ENCODE data around the gene EYA2. TPM values are rescaled to one million over a fixed set of nuclear protein-coding genes. Genes with fewer than 3 reads are reported as not detected.
A peak's percentile ranks its signal among the peaks of the same experiment; 100 is the strongest.

EYA2 gene
- total RNA-seq, 1 donor from 2014 or later: 9.0 TPM

DNA sequence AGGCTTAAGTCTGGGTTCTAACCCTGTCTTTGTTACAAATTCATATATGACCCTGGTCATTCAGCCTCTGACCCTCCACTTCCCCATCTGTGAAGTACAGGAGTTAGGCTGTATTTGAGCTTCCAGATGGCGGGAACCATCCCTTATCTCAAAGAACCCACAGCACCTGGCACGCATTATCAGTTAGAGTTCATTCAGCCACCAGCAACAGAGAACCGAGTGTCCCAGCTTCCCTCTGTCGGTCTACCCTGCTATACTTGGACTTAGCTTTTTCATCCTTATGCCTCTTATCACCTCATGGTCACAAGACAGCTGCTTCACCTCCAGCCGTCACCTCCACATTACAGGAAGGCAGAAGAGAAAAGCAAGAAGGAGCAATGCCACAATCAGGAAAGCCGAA is 147.8 kb downstream of the EYA2 start:
- H3K27me3 Mint-ChIP-seq (ENCODE audit: low read depth): no peaks in the 10 kb centered on the region
- H3K9me3 Mint-ChIP-seq: peaks cover 29% of the 10 kb centered on the region
- H3K27ac Mint-ChIP-seq: peak overlapping the region; percentile 57
- H3K36me3 Mint-ChIP-seq: peaks cover 12% of the 10 kb centered on the region
- TF ChIP-seq, protein P1, sequence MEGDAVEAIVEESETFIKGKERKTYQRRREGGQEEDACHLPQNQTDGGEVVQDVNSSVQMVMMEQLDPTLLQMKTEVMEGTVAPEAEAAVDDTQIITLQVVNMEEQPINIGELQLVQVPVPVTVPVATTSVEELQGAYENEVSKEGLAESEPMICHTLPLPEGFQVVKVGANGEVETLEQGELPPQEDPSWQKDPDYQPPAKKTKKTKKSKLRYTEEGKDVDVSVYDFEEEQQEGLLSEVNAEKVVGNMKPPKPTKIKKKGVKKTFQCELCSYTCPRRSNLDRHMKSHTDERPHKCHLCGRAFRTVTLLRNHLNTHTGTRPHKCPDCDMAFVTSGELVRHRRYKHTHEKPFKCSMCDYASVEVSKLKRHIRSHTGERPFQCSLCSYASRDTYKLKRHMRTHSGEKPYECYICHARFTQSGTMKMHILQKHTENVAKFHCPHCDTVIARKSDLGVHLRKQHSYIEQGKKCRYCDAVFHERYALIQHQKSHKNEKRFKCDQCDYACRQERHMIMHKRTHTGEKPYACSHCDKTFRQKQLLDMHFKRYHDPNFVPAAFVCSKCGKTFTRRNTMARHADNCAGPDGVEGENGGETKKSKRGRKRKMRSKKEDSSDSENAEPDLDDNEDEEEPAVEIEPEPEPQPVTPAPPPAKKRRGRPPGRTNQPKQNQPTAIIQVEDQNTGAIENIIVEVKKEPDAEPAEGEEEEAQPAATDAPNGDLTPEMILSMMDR (IDR thresholded peaks at IDR 0.05; ENCODE audit: unreplicated experiment): no peak
- peaks cover 31% of the 10 kb centered on the region for H3K4me1 Mint-ChIP-seq
- H3K4me3 Mint-ChIP-seq: no peak overlapping the region
- DNase-seq (ENCODE audit: low spot score in 2 of 2, unreplicated experiment in 2 of 2): no peak

DNA sequence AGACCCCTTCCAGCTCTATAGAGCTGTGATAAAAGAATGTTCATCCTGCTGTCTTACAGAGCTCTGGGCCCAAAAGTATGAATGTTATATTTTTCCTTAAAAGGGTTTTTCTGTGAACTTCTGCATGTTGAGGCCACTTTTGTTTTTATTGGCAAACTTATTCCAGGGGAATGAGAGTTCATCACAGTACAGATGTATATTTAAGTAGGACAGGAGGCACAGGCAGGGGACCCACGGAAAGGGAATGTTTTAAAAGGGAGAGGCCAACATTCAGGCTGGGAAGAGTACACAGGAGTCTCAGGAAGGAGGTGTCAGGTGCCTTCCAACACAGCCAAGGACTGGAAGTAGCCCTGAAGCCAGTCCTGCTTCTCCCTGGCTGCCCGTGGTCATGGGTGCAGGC is 148.4 kb downstream of the EYA2 start:
- Mint-ChIP-seq H3K9me3 (peaks cover 29% of the 10 kb centered on the region), H3K4me3 (no peak overlapping the region), H3K27me3 (ENCODE audit: low read depth) (no peaks in the 10 kb centered on the region), H3K4me1 (peaks cover 31% of the 10 kb centered on the region), H3K27ac (peak overlapping the region; percentile 57), H3K36me3 (peaks cover 15% of the 10 kb centered on the region)
- TF ChIP-seq, protein P1 (IDR thresholded peaks at IDR 0.05; ENCODE audit: unreplicated experiment): no peak
- no peak for DNase-seq (ENCODE audit: low spot score in 2 of 2, unreplicated experiment in 2 of 2)

DNA sequence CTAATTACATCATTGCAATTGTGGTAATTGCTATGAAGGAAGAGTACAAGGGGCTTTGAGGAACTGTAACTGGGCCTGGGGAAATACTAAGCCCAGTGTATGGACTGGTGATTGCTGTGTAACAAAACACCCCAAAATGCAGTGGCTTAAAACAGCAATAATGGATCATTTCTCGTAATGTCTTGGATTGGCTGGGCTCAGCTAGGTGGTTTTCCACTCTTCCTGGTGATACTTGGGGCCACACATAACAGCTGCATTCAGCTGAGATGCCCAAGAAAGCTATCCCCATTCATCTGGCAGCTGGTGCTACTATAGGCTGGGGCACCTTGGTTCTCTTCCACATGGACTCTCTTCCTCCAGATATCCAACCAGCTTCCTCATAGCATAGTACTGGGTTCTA is 150.3 kb downstream of the EYA2 start:
- no peaks in the 10 kb centered on the region for H3K27me3 Mint-ChIP-seq (ENCODE audit: low read depth)
- TF ChIP-seq, protein P1 (IDR thresholded peaks at IDR 0.05; ENCODE audit: unreplicated experiment): no peak
- H3K27ac Mint-ChIP-seq: no peak overlapping the region
- peaks cover 27% of the 10 kb centered on the region for H3K9me3 Mint-ChIP-seq
- H3K4me1 Mint-ChIP-seq: peaks cover 29% of the 10 kb centered on the region
- DNase-seq (ENCODE audit: low spot score in 2 of 2, unreplicated experiment in 2 of 2): no peak
- no peak overlapping the region for H3K4me3 Mint-ChIP-seq
- H3K36me3 Mint-ChIP-seq: peaks cover 15% of the 10 kb centered on the region

DNA sequence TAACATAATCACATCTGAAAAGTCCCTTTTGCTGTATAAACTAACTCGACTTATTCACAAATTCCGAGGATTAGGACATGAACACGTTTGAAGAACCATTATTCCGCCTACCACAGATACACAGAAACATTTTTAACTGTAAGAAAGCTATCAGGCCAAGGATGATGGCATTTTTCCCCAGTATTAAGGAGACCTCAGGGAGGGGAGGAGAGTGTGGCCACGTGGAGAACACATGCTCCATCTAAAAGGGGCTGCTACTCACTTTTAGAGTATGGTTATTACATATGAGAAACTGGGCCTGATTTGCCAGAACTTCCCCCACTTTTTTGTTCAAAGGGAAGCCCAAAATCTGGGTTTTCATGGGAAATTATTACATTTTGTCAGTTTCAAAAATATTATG is 153.4 kb downstream of the EYA2 start:
- H3K4me3 Mint-ChIP-seq: no peak overlapping the region
- H3K9me3 Mint-ChIP-seq: peaks cover 27% of the 10 kb centered on the region
- H3K36me3 Mint-ChIP-seq: peaks cover 15% of the 10 kb centered on the region

DNA sequence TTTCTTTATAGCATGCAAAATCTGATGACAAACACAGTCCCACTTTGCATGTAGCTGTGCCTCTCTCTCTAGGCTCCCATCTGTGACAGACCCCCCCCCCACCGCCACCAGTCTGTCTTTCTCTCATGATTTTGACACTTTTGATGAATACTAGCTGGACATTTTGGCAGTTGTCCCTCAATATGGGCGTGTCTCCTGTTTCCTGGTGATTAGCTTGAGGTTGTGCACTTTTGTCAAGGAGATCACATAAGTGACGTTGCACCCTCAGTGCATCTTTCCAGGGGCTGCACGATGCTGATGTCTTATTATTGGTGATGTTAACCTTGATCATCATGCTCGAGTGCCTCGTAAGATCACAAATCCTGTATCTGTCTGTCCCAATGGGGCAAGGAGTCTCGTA is 155.1 kb downstream of the EYA2 start:
- TF ChIP-seq, protein P1 (IDR thresholded peaks at IDR 0.05; ENCODE audit: unreplicated experiment): no peak
- Mint-ChIP-seq H3K4me3 (no peak overlapping the region), H3K27me3 (ENCODE audit: low read depth) (no peaks in the 10 kb centered on the region)

More for the DNA sequence above, 153.4 kb downstream of the EYA2 start:
- Mint-ChIP-seq H3K4me1 (peaks cover 27% of the 10 kb centered on the region), H3K27me3 (ENCODE audit: low read depth) (no peaks in the 10 kb centered on the region), H3K27ac (no peak overlapping the region)
- TF ChIP-seq, protein P1 (IDR thresholded peaks at IDR 0.05; ENCODE audit: unreplicated experiment): no peak
- DNase-seq (ENCODE audit: low spot score in 2 of 2, unreplicated experiment in 2 of 2): no peak

DNA sequence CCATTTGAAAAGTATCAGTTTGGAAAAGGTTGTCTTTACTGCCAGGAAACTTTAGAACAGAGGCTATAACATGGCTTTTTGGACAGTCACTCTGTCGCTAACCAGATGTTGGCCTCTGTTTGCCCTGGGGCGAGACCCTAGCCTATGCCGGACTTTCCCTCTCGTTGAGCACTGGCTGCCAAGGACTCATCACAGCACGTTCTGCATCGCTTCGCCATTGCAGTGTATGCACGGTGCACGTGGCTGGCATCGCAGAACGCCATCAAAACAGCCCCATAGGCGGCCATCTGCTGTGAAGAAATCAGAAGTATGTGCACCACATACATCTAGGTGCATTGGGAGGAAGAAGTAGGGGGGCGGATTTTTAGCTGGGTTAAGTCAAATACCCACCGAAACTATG is 156.4 kb downstream of the EYA2 start:
- no peak for DNase-seq (ENCODE audit: low spot score in 2 of 2, unreplicated experiment in 2 of 2)
- TF ChIP-seq, protein P1 (IDR thresholded peaks at IDR 0.05; ENCODE audit: unreplicated experiment): no peak
- no peak overlapping the region for H3K4me3 Mint-ChIP-seq
- no peaks in the 10 kb centered on the region for H3K27me3 Mint-ChIP-seq (ENCODE audit: low read depth)
- peaks cover 12% of the 10 kb centered on the region for H3K9me3 Mint-ChIP-seq
- H3K27ac Mint-ChIP-seq: no peak overlapping the region
- peaks cover 26% of the 10 kb centered on the region for H3K4me1 Mint-ChIP-seq
- H3K36me3 Mint-ChIP-seq: peaks cover 9% of the 10 kb centered on the region

More for the DNA sequence above, 155.1 kb downstream of the EYA2 start:
- no peak for DNase-seq (ENCODE audit: low spot score in 2 of 2, unreplicated experiment in 2 of 2)
- H3K36me3 Mint-ChIP-seq: peaks cover 15% of the 10 kb centered on the region
- H3K9me3 Mint-ChIP-seq: peaks cover 24% of the 10 kb centered on the region
- H3K27ac Mint-ChIP-seq: peak overlapping the region; percentile 8
- H3K4me1 Mint-ChIP-seq: peaks cover 20% of the 10 kb centered on the region
